Activated CD8-positive, alpha-beta memory T cell treated with anti-CD3 and anti-CD28 coated beads, Interleukin-2, amount 50 U/mL, for 48 hours (primary cell): Measurements from ENCODE around the gene FIG4.
"Not testable (repeated sequence)": the region's sequence is repeated elsewhere in the genome, so short reads cannot be mapped to it uniquely, and the experiment has no call there.

Experiments
- DNase-seq: peaks from one replicate; pipeline ENCODE4 v3.0.0-alpha.2; 2020

FIG4 gene

GRCh38 chr6:109690737-109691621 lies at the start of gene FIG4, which contains the start of gene AK9:
Gene FIG4, plus strand, starts transcription at chr6:109691296. Its CDS starts 140 bp downstream, at chr6:109691436.
Gene AK9, minus strand, starts transcription at chr6:109691202. Its CDS starts 15,457 bp downstream, at chr6:109675745.
- peak; percentile 92 for DNase-seq

GRCh38 chr6:109644131-109644530 lies 47.0 kb upstream of the FIG4 start:
- no peak for DNase-seq

- DNase-seq = no peak
Observed at GRCh38 chr6:109653264-109653663, 37.8 kb upstream of the FIG4 start.

GRCh38 chr6:109655761-109656262 lies 35.3 kb upstream of the FIG4 start:
- DNase-seq = no peak

GRCh38 chr6:109660526-109661320 lies 30.4 kb upstream of the FIG4 start:
- DNase-seq = no peak

GRCh38 chr6:109662192-109662591 lies 28.9 kb upstream of the FIG4 start:
- DNase-seq = no peak

- no peak for DNase-seq
Observed at GRCh38 chr6:109669811-109670210, 21.3 kb upstream of the FIG4 start.

GRCh38 chr6:109671733-109672132 lies 19.4 kb upstream of the FIG4 start:
- no peak for DNase-seq

GRCh38 chr6:109672175-109672574 lies 18.9 kb upstream of the FIG4 start:
- no peak for DNase-seq

- DNase-seq = no peak
Observed at GRCh38 chr6:109672839-109673238, 18.3 kb upstream of the FIG4 start.

- DNase-seq = no peak
Observed at GRCh38 chr6:109676724-109677123, 14.4 kb upstream of the FIG4 start.

- DNase-seq = no peak
Observed at GRCh38 chr6:109678240-109678639, 12.9 kb upstream of the FIG4 start.

- not testable (repeated sequence) for DNase-seq
Observed at GRCh38 chr6:109678661-109679505, 12.2 kb upstream of the FIG4 start.

- DNase-seq = no peak
Observed at GRCh38 chr6:109686566-109687265, 4.4 kb upstream of the FIG4 start.

GRCh38 chr6:109687271-109687761 lies 3.8 kb upstream of the FIG4 start:
- no peak for DNase-seq

GRCh38 chr6:109690373-109690736 lies 741 bp upstream of the FIG4 start:
- peak; percentile 81 for DNase-seq

- no peak for DNase-seq
Observed at GRCh38 chr6:109693111-109693510, 2.0 kb downstream of the FIG4 start.

- no peak for DNase-seq
Observed at GRCh38 chr6:109695468-109695867, 4.4 kb downstream of the FIG4 start.

- DNase-seq = no peak
Observed at GRCh38 chr6:109696355-109696754, 5.3 kb downstream of the FIG4 start.

GRCh38 chr6:109701221-109701620 lies 10.1 kb downstream of the FIG4 start:
- no peak for DNase-seq

- DNase-seq = no peak
Observed at GRCh38 chr6:109701774-109702173, 10.7 kb downstream of the FIG4 start.

- DNase-seq = no peak
Observed at GRCh38 chr6:109702791-109703190, 11.7 kb downstream of the FIG4 start.
